8988T (cell line): Measurements from ENCODE around the gene PITPNM1.
"Not testable (repeated sequence)": the region's sequence is repeated elsewhere in the genome, so short reads cannot be mapped to it uniquely, and the experiment has no call there.

ENCODE experiments used
- DNase-seq: peaks from one replicate; pipeline ENCODE4 v3.0.0; 2011

Gene PITPNM1

DNA sequence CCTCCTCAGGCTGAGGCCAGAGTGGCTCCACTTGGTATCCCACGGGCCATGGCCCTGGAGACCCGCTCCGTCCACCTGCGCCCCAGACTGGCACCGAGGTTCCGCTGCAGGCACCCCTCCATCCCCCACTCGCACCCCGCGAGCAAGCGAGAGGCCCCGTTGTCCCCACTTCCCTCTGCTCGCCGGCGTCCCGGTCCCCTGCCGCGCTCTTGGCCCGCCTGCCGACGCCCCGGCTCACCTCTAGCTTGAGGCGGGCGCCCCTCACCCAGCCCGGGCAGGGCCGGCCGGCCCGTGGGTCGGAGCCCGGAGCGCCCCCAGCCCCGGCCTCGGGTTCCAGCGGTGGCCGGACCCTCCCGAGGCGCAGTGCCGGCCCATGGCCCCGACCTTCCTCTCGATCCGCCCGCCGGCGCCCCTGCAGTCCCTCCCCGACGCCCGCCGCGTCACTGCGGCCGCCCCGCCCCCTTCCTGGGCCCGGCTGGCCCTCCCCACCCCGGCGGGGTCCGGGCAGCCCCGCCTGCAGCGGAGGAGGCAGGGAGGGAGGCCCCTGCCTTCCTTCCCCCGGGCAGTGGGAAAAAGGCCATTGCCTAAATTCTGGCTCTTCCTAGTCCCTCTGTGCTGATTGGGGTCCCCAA is at the start of gene PITPNM1:
PITPNM1 (minus strand) TSS at position 414 of the 632 bp plus-strand sequence. CDS start 1,183 bp downstream, outside the sequence.
- DNase-seq = peak; percentile 93

DNA sequence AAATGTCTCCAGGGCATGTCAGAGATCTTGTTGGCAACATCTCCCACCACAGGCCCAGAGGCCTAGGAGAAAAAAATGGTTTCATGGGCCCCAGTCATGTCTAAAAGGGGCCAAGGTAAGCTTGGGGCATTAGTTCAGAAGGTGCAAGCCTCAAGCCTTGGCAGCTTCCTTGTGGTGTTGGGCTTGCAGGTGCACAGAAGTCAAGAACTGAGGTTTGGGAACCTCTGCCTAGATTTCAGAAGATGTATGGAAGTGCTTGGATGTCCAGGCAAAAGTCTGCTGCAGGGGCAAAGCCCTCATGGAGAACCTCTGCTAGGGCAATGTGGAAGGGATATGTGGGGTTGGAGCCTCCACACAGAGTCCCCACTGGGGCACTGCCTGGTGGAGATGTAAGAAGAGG is 46.5 kb upstream of the PITPNM1 start:
- DNase-seq = not testable (repeated sequence)

DNA sequence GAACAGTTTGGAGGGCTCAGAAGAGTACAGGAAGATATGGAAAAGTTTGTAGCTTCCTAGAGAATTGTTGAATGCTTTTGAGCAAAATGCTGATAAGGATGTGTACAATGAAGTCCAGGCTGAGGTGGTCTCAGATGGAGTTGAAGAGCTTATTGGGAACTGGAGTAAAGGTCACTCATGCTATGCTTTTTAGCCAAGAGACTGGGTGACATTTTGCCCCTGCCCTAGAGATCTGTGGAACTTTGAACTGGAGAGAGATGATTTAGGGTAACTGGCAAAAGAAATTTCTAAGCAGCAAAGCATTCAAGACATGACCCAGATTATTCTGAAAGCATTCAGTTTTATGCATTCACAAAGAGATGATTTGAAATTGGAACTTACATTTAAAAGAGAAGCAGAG is 46.0 kb upstream of the PITPNM1 start:
- DNase-seq = no peak

DNA sequence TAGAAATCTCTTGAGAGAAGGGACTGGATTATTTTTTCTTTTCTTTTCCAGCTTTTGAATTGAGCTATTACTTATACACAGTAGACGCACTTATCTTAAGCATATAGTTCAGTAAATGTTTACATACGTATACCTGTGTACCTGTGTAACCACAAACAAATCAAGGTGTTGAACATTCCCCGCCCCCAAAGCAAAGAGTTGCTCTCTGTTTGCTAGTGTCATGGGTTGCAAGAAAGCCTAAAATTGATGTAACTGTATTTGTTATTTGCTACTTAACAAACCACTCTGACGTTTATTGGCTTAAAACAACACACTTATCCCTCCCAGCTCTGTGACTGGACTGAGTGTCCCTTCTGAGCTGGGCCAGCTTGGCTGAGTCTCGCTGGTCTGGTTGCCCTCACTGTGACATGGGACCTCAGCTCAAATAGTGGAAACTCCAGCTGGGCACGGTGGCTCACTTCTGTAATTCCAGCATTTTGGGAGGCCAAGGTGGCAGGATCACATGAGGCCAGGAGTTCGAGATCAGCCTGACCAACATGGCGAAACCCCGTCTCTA is 43.5 kb upstream of the PITPNM1 start:
- no peak for DNase-seq

DNA sequence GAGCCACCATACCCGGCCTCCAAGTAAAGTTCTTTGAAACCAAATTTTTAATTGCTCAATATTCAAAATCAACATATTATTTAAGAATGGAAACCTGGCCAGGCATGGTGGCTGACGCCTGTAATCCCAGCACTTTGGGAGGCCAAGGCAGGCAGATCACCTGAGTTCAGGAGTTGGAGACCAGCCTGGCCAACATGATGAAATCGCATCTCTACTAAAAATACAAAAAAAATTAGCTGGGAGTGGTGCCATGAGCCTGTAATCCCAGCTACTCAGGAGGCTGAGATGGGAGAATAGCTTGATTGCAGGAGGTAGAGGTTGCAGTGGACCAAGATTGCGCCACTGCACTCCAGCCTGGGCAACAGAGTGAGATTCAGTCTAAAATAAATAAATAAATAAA is 42.9 kb upstream of the PITPNM1 start:
- not testable (repeated sequence) for DNase-seq

DNA sequence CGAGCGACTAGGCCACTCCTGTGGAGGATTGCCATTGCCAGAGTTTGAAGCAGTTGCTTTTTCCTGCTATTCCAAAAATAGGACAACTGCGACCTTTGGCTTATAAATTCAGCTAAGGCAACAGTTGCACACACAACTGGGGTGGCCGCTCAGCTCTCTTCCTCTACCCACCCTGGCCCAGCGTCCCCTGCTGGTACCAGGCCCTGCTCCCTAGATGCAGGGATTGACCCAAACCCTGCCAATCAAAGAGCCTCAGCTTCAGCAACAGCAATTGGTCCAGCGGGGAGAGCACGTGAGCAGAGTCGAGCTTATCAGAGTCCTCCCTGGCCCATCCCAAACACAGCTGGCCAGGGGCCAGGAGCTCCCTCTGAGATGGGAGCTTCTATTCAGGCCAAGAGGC is 40.1 kb upstream of the PITPNM1 start:
- DNase-seq = no peak

DNA sequence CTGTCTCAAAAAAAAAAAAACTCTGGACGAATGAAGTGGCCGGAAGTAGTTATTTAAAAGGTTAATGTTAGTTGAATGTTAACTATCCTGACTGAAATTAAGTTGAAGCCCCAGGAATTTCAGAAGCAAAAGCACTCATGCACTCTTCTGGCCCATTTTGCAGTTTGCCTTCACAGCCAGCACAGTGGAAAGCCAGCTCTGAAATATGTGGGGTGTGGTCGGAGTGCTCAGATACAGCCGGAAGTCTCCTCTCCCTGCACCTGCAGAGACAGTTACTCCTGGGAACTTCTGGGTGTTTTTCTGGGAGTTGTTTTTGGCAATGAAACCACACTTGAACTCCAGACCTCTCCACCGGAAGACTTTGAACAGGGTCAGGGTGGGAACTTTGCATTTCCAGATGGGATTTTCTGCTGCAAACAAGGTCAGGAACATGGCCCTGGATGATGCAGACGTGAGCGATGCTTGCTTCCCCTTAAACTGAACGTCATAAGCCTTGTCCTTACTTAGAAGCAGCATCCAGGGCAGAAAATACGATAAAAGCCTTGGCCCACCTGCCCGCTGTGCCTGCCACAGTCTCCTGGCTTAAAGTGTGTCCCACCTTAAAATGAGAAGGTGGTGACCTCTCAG is 39.6 kb upstream of the PITPNM1 start:
- DNase-seq = no peak

DNA sequence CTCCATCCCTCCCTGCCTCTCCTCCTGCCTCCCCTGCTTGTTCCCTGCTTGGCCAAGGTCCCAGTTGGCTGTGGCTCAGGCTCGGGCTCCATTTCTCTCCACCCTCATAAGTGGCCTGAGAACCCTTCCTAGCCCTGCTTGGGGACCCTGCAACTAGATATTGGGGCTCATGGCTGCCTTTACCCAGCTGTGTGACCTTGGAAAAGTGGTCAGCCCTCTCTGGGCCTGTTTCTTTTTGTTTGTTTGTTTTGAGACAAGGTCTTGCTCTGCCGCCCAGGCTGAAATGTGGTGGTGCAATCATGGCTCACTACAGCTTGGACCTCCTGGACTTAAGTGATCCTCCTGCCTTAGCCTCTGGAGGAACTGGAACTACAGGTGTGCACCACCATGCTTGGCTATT is 38.4 kb upstream of the PITPNM1 start:
- no peak for DNase-seq

DNA sequence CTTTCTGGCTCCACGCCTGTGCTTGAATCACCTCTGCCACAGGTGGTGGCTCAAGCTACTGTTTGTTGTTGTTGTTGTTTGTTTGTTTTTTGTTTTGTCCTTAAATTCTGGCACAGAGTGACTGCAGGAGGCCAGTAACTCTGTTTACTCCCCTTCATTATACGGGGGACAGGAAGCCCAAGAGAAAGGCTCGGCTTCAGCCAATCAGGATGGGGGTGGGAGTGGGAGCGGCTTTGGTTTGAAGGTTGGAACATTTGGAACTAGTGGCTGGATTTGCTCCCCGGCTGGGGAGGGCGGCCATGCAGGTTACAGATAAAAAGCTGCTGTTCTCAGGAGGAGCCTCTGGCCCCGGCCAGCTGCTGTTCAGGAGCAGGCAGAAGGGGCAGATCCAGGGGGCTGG is 37.8 kb upstream of the PITPNM1 start:
- no peak for DNase-seq

DNA sequence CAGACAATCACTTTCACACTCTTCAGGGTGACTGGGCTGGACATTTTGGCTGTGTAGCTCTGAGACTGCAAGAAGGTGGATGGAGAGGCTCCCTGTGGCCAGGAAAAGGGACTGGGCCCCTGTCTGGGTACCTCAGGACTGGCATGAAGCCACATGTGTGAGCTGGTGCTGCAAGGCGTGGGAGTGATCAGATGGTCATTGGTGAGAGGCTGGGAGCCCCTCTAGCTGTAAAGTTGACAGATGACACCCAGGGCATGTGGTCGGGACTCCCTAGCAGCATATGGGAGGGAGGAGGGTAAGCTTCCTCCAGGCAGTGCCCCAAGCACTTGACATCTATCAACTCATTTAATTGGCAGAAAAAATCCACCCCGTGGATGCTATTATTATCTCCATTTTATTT is 37.0 kb upstream of the PITPNM1 start:
- no peak for DNase-seq

DNA sequence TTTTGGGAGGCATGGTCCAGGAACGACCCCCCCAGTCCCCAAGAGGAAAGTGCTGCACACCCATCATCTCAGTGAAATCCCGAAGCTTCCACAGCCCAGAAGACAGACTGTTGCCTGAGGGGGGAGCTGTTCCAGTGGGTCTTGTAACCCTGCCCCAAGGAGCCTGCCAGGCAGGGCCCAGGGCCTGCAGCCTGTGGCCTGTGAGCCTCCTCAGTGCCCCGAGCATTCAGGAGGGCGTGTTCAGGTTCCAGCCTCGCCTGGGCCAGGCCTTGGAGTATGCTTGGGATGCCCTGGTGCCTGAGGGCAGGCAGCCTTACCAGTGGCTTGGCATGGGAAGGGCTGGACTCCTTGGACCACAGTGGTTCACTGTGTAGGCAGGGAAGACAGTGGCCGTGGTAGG is 36.0 kb upstream of the PITPNM1 start:
- DNase-seq = no peak

DNA sequence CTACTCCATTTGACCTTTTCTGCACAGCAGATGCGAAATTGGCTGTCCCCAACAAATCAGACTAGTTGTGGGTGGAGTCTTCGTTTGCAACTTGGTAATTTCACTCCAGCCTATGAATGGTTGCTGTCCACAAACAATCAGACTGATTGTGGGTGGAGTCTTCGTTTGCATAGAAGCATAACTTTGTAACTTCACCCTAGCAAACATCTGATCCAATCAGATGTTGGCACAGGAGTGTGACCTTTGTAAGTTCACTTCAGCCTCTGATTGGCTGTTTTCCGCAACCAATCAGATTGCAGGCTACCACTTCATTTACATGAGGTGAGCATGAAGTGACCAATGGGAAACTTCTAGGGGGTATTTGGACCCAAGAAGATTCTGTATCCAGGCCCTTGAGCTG is 34.4 kb upstream of the PITPNM1 start:
- DNase-seq = no peak

DNA sequence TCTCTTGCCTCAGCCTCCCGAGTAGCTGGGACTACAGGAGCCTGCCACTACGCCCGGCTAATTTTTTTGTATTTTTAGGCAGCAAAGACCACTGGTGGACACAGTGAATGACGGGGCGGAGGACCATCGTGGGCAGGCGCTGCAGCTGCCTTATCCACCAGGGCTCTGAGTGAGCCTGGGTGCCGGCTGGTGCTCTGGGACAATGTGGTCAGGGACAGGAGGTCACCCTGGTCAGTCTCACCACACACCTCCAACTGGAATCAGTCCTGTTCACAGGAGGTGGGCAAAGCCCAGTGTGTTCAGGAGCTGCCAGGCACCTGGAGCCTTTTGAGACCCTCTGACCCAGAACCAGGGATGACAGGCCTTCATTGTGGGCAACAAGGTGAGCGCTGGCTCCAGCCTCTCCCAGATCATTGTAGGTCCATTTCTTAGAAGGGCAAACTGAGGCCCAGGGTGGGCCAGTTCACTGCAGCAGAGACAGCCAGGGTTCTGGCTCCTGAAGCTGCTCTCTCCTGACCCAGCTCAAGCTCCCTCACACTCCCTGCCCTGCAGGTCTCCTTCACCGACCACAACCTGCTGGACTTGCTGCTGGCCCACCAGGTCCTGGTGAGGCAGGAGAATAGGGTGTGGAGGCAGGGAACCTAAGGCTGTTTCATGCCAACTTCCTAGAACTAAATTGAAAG is 33.8 kb upstream of the PITPNM1 start:
- no peak for DNase-seq

DNA sequence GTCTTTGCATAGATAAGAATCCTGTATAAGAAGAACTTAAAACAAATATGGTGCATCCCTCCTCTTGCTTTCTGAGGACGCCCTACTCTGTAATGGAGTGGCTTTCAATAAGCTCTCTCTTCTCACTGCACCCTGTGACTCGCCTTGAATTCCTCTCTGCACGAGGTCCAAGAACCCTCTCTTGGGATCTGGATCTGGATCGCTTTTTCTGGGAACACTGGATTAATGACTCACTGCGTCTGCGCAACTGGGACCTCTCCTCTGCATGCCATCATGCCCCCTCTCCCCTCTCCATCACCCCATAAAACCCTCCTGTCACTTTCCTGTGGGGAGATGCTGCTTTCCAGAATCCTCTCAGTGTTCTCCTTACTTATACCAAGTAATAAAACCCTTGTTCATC is 33.1 kb upstream of the PITPNM1 start:
- DNase-seq = no peak

DNA sequence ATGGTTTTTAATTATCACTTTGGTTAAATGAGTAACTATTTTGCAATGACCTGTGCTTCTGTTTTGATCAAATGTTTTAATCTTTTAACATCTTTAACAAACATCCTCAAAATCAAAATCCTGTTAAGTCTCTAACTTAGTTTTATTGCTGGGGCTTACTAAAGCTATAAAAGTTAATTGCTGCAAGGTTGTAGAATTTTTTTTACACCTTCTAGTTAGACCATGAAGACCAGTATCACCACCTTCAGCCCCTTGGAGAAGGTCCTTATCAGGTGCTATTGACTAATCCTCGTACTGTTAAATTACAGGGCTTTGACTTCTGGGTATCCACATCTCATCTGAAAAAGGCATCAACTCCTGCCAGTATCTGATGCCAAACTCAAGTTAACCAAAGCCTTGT is 30.4 kb upstream of the PITPNM1 start:
- no peak for DNase-seq

DNA sequence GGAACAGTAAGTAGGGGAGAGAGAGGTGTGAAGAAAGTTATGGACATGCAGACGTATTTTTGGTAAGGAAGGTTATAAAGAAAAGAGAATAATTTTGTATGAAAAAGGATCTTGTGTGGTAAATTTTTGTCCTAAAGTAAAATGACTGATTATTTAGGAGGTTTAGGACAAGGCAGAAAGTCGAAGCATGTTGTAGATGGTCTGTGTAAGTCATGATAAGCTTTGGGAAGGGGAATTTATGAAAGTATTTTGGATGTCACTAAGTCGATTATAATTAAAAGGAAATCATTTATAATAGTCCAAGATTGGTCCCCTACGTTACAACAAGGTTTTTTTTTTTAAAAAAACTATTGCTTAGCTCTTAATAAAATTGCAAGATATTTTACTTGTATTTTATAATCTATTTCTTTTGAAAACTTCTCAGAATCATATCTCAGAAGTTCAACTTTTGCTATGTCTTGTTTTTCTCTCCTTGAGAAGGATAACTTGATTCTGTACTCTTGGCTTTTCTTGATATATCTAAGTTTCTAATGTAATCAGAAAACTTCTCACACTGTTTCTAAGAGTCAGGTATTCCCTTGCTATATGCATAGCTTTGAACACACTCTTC is 29.0 kb upstream of the PITPNM1 start:
- DNase-seq = no peak

DNA sequence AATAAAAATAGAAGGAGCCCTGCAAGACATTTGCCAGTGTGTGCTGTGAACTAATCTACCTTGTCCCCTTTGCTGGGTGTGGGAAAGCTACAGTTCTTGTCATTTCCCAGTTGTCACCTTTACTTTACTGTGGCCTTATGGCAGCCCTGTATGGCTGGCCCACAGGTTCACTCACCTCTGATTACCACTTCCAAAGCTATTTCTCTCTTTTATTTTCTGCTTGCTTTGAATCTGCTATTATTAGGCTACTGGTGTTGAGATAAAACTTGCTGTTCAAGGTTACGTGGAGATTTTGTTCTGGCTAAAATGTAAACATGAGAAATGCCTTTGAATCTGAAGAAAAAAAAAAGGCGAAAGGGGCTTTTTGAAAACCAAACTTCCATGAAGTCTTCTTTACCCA is 27.7 kb upstream of the PITPNM1 start:
- DNase-seq = no peak

DNA sequence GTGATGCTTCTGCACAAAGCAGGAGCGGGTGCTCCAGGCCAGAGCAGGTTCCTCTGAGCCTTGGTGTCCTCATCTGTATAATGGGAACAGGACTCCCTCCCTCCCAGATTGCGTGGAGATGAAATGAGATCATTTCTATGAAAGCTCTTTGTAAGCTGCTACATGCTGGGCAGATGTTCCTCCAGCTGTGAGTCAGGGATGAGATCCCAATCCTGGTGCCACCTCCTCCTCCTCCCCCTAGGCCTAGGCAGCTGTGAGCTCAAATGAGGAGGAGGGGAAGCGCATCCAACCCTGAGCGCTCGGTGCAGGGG is 25.1 kb upstream of the PITPNM1 start:
- DNase-seq = no peak

DNA sequence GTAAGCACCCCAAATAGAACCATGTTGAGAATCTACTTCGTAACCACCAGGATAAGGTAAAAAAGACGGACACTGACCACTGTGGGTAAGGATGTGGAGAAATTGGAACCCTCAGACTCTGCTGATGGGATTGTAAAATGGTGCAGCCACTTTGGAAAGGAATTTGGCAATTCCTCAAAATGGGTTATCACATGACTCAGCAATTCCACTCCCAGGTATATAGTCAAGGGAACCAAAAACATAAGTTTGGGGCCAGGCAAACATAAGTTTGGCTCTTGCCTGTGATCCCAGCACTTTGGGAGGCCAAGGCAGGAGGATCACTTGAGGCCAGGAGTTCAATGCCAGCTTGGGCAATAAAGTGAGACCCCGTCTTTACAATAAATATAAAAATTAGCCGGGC is 23.2 kb upstream of the PITPNM1 start:
- no peak for DNase-seq

DNA sequence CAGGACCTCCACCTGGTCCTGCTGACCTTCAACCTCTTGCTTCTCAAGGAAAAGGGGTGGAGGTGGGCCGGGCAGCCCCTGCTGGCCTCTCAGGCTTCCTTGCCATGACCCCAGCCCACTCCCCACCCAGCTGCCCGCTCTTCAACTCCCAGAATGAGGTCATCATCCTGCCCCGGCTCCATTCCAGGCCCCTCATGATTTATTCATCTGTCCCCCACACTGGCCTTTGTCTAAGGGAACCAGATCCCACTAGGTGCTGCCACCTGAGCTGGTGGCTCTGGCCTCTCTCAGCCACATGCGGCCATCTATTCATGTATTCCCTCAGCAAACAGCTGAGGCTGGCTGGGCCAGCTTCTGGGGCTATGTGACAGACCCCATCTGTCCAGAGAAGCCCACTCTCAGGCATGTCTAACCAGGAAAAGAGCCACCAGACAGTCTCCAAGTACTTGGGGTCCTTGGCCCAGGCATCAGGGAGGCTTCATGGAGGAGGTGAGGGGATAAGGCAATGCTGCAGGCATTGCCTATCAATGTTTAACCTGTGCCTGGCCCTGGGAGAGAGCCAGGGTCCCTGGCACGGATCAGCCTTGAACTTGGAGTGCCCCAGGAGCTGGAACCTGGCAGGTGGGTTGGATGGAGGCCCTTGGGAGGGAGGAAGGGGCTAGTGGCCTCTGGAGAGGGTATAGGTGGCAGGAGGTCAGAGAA is 20.3 kb upstream of the PITPNM1 start:
- DNase-seq = no peak

DNA sequence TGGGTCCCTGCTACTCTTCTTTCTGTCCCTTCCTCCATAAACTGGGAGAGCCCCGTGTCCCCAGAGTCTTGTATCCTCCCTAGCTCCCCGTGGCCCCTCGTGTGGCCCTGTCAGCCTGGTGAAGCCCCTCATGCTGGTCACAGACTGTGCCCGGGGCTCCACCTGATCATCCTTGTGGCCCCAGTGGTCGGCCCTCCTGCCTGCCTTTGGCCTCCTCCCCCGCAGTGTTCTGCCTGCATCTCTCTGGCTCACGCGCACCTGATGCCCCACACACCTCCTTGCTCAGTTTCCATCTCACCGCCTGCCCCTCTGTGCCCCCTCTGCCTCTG is 19.3 kb upstream of the PITPNM1 start:
- no peak for DNase-seq

DNA sequence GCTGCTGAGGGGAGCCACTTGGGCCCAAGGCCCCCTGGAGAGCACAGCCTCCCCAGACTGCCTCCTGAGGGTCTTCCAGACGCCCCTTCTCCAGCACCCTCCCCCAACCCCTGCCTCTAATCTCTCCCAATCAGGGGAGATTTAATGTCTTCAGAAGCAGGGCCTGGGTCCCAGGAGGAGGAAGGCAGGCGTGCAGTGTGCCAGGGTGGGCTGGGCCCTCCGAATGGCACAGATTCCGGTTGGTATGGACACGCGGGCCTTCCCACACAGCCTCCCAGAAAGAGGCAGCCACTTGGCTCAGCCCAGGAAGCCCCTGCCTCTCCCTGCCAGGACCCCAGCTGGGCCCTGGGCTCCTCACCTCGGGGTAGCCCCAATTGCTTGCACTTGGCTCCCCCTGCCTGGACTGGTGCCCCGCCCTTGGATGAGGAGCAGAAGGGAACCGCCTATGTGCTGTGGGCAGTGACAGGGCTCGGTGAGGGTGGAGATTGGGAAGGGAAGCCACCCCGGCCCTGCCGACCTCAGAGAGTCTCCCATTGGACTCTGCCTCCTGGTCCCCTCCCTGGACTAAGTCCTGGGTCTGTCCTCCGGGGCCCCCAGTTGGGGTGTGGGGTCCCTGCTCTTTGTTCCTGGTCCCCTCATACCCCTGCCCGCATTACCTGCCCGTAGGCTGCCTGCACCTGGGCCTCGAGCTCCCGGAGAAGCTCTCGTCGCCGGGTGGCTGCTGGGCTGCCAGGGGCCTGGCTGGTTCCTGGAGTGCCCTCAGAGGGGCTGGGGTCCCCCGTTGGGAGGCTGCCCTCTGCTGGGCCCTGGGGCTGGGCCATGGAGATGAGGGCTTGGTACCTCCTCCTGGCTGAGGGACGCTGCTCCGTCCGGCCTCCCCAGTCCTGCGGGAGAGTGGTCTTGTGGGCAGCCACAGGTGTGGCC is 18.7 kb upstream of the PITPNM1 start:
- no peak for DNase-seq
